Measurements from ENCODE around the gene ADGRE2. TPM values are rescaled to one million over a fixed set of nuclear protein-coding genes. Genes with fewer than 3 reads are reported as not detected.
"Not testable (repeated sequence)": the region's sequence is repeated elsewhere in the genome, so short reads cannot be mapped to it uniquely, and the experiment has no call there.

Gene ADGRE2
- total RNA-seq, 2 experiments from 2014 or later = 0.75 to 0.95 TPM

DNA sequence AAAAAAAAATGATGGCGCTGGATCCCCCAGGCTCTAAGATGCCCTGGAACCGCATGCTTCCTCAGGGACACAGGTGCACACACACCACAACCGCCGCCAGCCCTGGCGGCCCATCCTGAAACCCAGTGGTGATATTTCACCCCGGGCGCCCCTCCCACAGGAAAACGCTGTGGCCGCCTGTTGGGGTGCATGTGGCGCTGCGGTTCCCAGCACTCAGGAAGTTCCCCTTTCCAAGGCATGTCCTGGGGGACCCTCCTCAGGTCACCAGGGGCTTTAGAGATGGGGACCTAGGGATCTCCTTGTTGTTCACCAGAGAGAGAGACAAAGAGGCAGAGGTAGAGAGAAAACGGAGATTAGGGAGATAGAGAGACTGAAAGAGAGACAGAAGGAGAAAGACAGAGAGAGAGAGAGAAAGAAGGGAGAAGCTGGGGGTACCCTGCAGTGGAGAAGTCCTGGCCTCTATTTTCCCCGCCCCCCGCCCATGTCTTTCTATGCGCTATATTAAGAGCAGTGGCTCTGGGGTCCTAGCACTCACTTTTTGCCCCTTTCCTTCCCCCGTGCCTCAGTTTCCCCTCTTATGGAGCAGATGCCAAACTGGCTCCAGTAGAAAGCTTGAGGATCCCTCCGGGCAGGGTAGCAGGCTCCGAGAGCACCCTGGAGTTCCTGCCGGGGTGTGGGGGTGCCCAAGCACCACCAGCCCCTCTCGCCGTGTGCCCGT, 2.3 kb downstream of the ADGRE2 start:
- intact Hi-C loops (cut with DNase I, micrococcal nuclease) = no loop called here
- Mint-ChIP-seq H3K4me3 (peak overlapping the region; percentile 32), H3K36me3 (ENCODE audit: low read depth) (no peaks in the 10 kb centered on the region), H3K4me1 (peaks cover 11% of the 10 kb centered on the region), H3K9me3 (ENCODE audit: low read depth) (no peaks in the 10 kb centered on the region), H3K27me3 (peaks cover 33% of the 10 kb centered on the region), H3K27ac (no peak overlapping the region)
- ChIA-PET CTCF (interaction anchor here (0.6 to 1.5 kb wide), 3 partner anchors 10 to 1378 kb away, joined by 3 to 5 read pairs (median 4); no protein-coding TSS in a partner anchor), POLR2A (interaction anchor here (0.6 kb wide), 1 partner anchor 15 kb away, joined by 5 read pairs; no protein-coding TSS in a partner anchor)
- ATAC-seq (no peak), DNase-seq (no peak)

DNA sequence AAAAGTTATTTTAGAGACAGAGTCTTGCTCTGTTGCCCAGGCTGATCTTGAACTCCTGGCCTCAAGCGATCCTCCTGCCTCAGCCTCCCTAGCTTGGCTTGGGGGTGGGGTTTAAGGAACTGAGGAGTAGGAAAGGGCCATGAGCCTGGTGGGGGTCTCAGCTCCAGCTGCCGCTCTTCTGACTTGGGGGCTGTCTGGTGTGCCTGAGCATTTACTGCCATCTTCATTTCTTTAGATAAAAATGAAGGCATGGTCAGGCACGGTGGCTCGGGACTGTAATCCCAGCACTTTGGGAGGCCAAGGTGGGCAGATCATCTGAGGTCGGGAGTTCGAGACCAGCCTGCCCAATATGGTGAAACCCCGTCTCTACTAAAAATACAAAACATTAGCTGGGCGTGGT, 3.0 kb downstream of the ADGRE2 start:
- intact Hi-C loops (cut with DNase I, micrococcal nuclease); DNase-seq; H3K36me3 Mint-ChIP-seq (ENCODE audit: low read depth); H3K27ac Mint-ChIP-seq; H3K9me3 Mint-ChIP-seq (ENCODE audit: low read depth); H3K4me3 Mint-ChIP-seq; ATAC-seq: not testable (repeated sequence)
- Mint-ChIP-seq H3K4me1 (peaks cover 11% of the 10 kb centered on the region), H3K27me3 (peaks cover 33% of the 10 kb centered on the region)
- ChIA-PET CTCF (interaction anchor here (0.8 kb wide), 1 partner anchor 626 kb away, joined by 4 read pairs; no protein-coding TSS in a partner anchor), POLR2A (interaction anchor here (0.6 kb wide), 1 partner anchor 14 kb away, joined by 5 read pairs; no protein-coding TSS in a partner anchor)

DNA sequence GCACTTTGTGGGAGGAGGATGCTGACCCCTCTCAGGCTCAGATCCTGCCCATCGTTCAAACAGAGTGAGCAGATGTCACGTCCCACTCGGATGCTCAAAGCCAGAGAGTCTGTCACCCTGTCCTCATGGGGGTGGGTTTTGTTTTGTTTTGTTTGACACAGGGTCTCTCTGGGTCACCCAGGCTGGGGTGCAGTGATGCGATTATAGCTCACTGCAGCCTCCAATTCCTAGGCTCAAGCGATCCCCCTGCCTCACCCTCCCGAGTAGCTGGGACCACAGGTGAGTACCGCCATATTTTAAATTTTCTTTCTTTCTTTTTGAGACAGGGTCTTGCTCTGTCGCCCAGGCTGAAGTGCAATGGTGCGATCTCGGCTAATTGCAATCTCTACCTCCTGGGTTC, 4.0 kb downstream of the ADGRE2 start:
- Mint-ChIP-seq H3K27ac (no peak overlapping the region), H3K9me3 (ENCODE audit: low read depth) (no peaks in the 10 kb centered on the region), H3K27me3 (peaks cover 34% of the 10 kb centered on the region), H3K4me1 (peaks cover 11% of the 10 kb centered on the region), H3K36me3 (ENCODE audit: low read depth) (no peaks in the 10 kb centered on the region), H3K4me3 (no peak overlapping the region)
- ChIA-PET POLR2A (no interaction called here), CTCF (no interaction called here)
- ATAC-seq (no peak), DNase-seq (no peak)
- intact Hi-C loops (cut with DNase I, micrococcal nuclease) = no loop called here

DNA sequence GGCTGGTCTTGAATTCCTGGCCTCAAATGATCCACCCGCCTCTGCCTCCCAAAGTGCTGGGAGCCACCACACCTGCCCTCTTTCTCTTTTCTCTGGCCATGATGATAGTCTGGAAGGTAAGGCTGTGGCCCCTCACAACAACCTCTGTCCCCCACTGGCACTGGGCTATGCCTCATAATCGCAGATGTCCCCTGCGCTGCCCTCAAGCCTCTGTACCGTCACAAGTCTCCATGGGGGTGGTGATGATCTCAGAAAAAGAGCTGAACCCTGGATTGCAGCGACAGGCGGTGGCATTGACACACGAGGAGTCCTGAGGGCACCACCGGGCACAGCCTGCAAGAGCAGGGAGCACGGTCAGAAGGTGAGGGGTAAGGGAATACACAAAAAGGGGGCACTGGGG, 4.6 kb downstream of the ADGRE2 start:
- H3K36me3 Mint-ChIP-seq (ENCODE audit: low read depth); POLR2A ChIA-PET; ATAC-seq; DNase-seq; H3K9me3 Mint-ChIP-seq (ENCODE audit: low read depth); H3K27ac Mint-ChIP-seq; CTCF ChIA-PET; H3K4me3 Mint-ChIP-seq; intact Hi-C loops (cut with DNase I, micrococcal nuclease): not testable (repeated sequence)
- Mint-ChIP-seq H3K27me3 (peaks cover 32% of the 10 kb centered on the region), H3K4me1 (peaks cover 11% of the 10 kb centered on the region)

DNA sequence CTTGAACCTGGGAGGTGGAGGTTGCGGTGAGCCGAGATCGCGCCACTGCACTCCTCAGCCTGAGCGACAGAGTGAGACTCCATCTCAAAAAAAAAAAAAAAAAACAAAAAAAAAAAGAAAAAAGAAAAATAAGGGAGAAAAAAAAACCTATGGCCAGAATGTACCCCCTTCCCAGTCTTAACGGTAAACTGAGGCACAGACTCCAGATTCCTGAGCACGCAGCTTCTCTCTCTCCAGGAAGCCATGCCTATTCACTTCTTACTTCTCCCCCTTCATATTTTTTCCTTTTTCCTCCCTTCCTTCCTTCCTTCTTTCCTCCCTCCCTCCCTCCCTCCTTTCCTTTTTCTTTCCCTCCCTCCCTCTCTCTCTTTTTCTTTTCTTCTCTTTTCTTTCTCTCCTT, 5.4 kb downstream of the ADGRE2 start:
- intact Hi-C loops (cut with DNase I, micrococcal nuclease) = no loop called here
- Mint-ChIP-seq H3K36me3 (ENCODE audit: low read depth) (no peaks in the 10 kb centered on the region), H3K27ac (no peak overlapping the region), H3K4me3 (no peak overlapping the region), H3K27me3 (peaks cover 28% of the 10 kb centered on the region), H3K9me3 (ENCODE audit: low read depth) (no peaks in the 10 kb centered on the region), H3K4me1 (peaks cover 11% of the 10 kb centered on the region)
- DNase-seq (no peak), ATAC-seq (no peak)
- ChIA-PET CTCF (no interaction called here), POLR2A (no interaction called here)

DNA sequence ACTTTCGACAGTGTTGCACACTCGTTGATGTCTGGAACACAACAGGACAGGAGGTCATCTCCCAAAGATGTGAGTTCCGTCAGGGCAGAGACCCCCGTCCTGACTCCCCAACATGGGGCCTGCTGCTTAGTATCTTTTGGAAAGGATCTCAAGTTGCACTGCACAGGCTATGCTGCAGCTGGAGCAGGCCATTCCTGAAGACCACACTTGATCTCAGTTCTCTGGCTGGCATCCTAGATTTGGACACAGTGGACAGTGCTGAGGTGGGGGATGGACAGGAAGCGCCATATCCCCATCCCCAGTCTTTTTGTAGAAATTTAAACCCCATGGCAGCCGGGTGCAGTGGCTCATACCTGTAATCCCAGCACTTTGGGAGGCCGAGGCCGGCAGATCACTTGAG, 5.9 kb downstream of the ADGRE2 start:
- ATAC-seq (no peak), DNase-seq (no peak)
- no peaks in the 10 kb centered on the region for H3K36me3 Mint-ChIP-seq (ENCODE audit: low read depth)
- peaks cover 23% of the 10 kb centered on the region for H3K27me3 Mint-ChIP-seq
- no peak overlapping the region for H3K27ac Mint-ChIP-seq
- no peaks in the 10 kb centered on the region for H3K9me3 Mint-ChIP-seq (ENCODE audit: low read depth)
- peaks cover 11% of the 10 kb centered on the region for H3K4me1 Mint-ChIP-seq
- intact Hi-C loops (cut with DNase I, micrococcal nuclease) = no loop called here
- H3K4me3 Mint-ChIP-seq = no peak overlapping the region
- ChIA-PET CTCF (no interaction called here), POLR2A (no interaction called here)

DNA sequence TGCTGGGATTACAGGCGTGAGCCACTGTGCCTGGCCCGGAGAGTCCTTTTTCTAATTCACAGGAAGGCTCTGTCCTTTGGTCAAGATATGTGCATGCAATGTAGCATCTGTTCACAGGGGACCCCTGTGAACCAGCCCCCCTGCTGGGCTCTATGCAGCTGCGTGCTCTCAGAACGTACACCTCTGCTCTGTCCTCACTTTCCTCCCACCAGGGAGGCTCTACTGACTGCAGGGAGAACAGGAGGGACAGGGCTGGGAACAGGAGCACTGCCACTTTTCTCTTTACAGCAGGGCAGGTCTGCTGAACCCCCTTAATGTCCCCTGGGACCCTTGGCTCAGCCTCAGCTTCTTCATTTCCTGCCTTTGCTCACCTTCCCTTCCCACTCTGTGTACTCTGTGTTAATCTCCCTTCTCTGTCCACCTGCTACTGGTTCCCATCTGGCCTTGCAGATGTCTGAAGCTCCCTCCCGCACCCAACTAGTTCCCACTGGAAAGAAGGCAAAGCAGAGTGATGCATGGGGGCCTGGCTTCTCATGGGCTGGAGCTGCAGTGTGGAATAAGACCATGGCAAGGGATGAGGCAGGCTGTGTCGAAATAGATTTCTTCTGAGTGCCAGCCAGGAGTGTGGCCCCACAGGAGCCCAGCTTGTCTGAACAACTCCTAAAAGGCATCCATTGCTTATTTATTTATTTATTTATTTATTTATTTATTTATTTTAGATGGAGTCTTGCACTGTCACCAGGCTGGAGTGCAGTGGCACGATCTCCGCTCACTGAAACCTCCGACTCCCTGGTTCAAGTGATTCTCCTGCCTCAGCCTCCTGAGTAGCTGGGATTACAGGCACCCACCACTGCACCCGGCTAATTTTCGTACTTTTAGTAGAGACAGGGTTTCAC, 7.2 kb downstream of the ADGRE2 start:
- Mint-ChIP-seq H3K4me1 (peaks cover 5% of the 10 kb centered on the region), H3K9me3 (ENCODE audit: low read depth) (no peaks in the 10 kb centered on the region), H3K36me3 (ENCODE audit: low read depth) (no peaks in the 10 kb centered on the region), H3K4me3 (no peak overlapping the region), H3K27me3 (peaks cover 13% of the 10 kb centered on the region), H3K27ac (no peak overlapping the region)
- ATAC-seq (no peak), DNase-seq (no peak)
- ChIA-PET CTCF (interaction anchor here (0.6 to 0.8 kb wide), 2 partner anchors 86 to 198 kb away, joined by 3 read pairs; no protein-coding TSS in a partner anchor), POLR2A (no interaction called here)
- intact Hi-C loops (cut with DNase I, micrococcal nuclease) = no loop called here

DNA sequence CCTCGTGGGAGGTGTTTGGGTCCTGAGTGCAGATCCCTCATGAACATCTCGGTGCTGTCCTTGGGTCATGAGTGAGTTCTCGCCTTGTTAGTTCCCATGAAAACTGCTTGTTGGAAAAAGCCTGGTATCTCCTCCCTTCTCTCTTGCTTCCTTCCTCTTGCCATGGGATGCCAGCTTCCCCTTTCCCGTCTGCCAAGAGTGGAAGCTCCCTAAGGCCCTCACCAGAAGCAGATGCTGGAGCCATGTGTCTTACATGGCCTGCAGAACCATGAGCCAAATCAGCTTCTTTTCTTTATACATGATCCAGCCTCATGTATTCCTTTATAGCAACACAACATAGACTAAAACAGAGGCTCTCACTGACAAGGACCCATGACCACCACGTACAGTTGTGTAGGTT, 8.2 kb downstream of the ADGRE2 start:
- no peak overlapping the region for H3K4me3 Mint-ChIP-seq
- ChIA-PET CTCF (no interaction called here), POLR2A (no interaction called here)
- no peaks in the 10 kb centered on the region for H3K4me1 Mint-ChIP-seq
- no peaks in the 10 kb centered on the region for H3K9me3 Mint-ChIP-seq (ENCODE audit: low read depth)
- no peak overlapping the region for H3K27ac Mint-ChIP-seq
- ATAC-seq (no peak), DNase-seq (no peak)
- intact Hi-C loops (cut with DNase I, micrococcal nuclease) = no loop called here
- peaks cover 5% of the 10 kb centered on the region for H3K27me3 Mint-ChIP-seq
- H3K36me3 Mint-ChIP-seq (ENCODE audit: low read depth) = peaks cover 3% of the 10 kb centered on the region

DNA sequence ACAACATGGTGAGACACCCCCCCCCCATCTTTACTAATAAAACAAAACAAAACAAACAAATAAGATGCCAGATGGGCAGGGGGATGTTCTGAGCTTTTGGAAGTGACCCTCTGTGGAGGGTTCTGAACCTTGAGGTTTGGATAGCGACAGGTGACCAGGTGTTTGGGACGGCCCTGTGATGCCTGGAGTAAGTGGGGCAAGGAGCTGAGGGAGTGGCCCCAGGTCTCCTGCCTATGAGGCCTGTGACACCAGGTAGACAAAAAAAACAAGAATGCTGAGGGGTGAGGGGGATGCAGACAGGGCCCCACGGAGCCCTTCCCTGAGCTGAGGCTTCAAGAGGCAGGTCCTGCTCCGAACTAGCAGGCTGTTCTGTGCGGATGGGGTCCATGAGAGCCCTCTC, 9.2 kb downstream of the ADGRE2 start:
- peaks cover 6% of the 10 kb centered on the region for H3K27me3 Mint-ChIP-seq
- H3K9me3 Mint-ChIP-seq (ENCODE audit: low read depth) = no peaks in the 10 kb centered on the region
- POLR2A ChIA-PET = no interaction called here
- peaks cover 3% of the 10 kb centered on the region for H3K36me3 Mint-ChIP-seq (ENCODE audit: low read depth)
- CTCF ChIA-PET = no interaction called here
- H3K27ac Mint-ChIP-seq = no peak overlapping the region
- DNase-seq = no peak
- ATAC-seq = no peak
- no peak overlapping the region for H3K4me3 Mint-ChIP-seq
- H3K4me1 Mint-ChIP-seq = no peaks in the 10 kb centered on the region
- intact Hi-C loops (cut with DNase I, micrococcal nuclease) = loop anchor here in 1 of 2 experiments (5.0 kb wide), 1 partner anchor 372 kb away; no protein-coding TSS in a partner anchor

DNA sequence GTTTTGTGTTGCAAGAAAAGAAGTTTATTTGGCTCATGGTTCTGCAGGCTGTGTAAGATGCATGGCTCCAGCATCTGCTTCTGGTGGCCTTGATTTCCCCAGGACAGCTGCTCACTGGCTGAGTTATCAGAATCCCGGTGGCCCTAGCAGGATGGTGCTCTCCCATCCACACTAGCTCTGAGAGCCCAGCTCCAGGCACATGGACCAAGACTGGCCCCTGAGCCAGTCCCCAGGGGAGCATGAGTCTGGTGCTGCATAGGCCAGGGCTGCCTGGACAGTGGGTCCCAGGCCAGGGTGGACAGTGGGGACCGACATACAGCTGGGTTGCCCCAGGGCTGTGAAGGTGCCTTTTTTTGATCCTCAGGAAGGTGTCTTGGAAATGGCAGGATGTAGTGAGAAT, 10.4 kb downstream of the ADGRE2 start:
- no peak for ATAC-seq
- ChIA-PET POLR2A (no interaction called here), CTCF (no interaction called here)
- Mint-ChIP-seq H3K27me3 (peaks cover 7% of the 10 kb centered on the region), H3K4me1 (no peaks in the 10 kb centered on the region), H3K4me3 (no peak overlapping the region), H3K27ac (no peak overlapping the region), H3K36me3 (ENCODE audit: low read depth) (peaks cover 3% of the 10 kb centered on the region), H3K9me3 (ENCODE audit: low read depth) (no peaks in the 10 kb centered on the region)
- intact Hi-C loops (cut with DNase I, micrococcal nuclease) = loop anchor here in 1 of 2 experiments (5.0 kb wide), 1 partner anchor 371 kb away; no protein-coding TSS in a partner anchor
- DNase-seq = no peak

DNA sequence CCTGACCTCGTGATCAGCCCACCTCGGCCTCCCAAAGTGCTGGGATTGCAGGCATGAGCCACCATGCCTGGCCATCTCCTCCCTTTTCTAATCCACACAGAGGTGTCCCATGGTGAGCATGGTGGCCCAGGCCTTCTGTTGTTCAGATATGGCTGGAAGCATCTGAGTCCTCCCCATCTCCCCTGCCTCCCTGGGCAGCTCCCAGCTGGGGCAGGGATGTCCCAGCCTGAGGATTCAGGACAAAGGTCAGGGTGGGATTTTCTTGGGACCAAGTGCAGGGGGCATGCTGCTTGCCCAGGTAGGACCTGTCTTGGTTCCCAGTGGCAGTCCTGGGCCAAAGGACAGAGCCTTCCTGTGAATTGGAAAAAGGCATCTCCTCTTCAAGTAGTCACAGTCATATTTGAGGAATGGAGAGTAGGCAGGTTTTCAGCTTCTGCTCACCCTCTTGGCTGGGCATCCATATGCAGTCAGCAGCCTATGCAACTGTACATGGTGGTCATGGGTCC, 10.8 kb downstream of the ADGRE2 start:
- ChIA-PET CTCF (no interaction called here), POLR2A (no interaction called here)
- H3K27ac Mint-ChIP-seq = no peak overlapping the region
- no peaks in the 10 kb centered on the region for H3K9me3 Mint-ChIP-seq (ENCODE audit: low read depth)
- peaks cover 7% of the 10 kb centered on the region for H3K27me3 Mint-ChIP-seq
- no peaks in the 10 kb centered on the region for H3K4me1 Mint-ChIP-seq
- intact Hi-C loops (cut with DNase I, micrococcal nuclease) = loop anchor here in 1 of 2 experiments (5.0 kb wide), 1 partner anchor 370 kb away; no protein-coding TSS in a partner anchor
- no peak for DNase-seq
- ATAC-seq = no peak
- H3K36me3 Mint-ChIP-seq (ENCODE audit: low read depth) = peaks cover 3% of the 10 kb centered on the region
- no peak overlapping the region for H3K4me3 Mint-ChIP-seq
